ENCODE results near the gene FBH1. TPM values are rescaled to one million over a fixed set of nuclear protein-coding genes. Genes with fewer than 3 reads are reported as not detected.

Gene FBH1
- total RNA-seq, 1 donor from 2014 or later, result 71.5 TPM

GRCh38 chr10:5968037-5968680, 78.1 kb downstream of the FBH1 start:
- H3K27ac ChIP-seq (ENCODE audit: low read depth, low read length), result no peak overlapping the region
- H3K9me3 ChIP-seq (ENCODE audit: insufficient read depth, low read depth, low read length), result no peaks in the 10 kb centered on the region
- DNase-seq (ENCODE audit: low read depth) (no peak), FAIRE-seq (no peak)
- H3K36me3 Mint-ChIP-seq (ENCODE audit: low read depth, unreplicated experiment), result no peaks in the 10 kb centered on the region
- no peak overlapping the region for H3K4me3 Mint-ChIP-seq (ENCODE audit: unreplicated experiment)
- peaks cover 19% of the 10 kb centered on the region for H3K27me3 Mint-ChIP-seq (ENCODE audit: low read depth, unreplicated experiment)
- H2AFZ ChIP-seq (ENCODE audit: low read depth, low read length), result no peak overlapping the region
- H3K4me1 Mint-ChIP-seq (ENCODE audit: low read depth, unreplicated experiment), result peaks cover 2% of the 10 kb centered on the region
- H3K79me2 ChIP-seq (ENCODE audit: insufficient read depth, low read length), result no peaks in the 10 kb centered on the region
- no peak overlapping the region for H3K4me2 ChIP-seq (ENCODE audit: low read length)
- no peaks in the 10 kb centered on the region for H4K20me1 ChIP-seq (ENCODE audit: insufficient read depth, low read length)
- no peaks in the 10 kb centered on the region for H3K27me3 ChIP-seq (ENCODE audit: insufficient read depth, low read length)
- H3K9me3 Mint-ChIP-seq (ENCODE audit: unreplicated experiment), result no peaks in the 10 kb centered on the region
- H3K9ac ChIP-seq (ENCODE audit: low read length), result no peak overlapping the region
- H3K27ac Mint-ChIP-seq (ENCODE audit: unreplicated experiment), result no peak overlapping the region
- H3K36me3 ChIP-seq (ENCODE audit: insufficient read depth, low read length), result no peaks in the 10 kb centered on the region
- H3K4me1 ChIP-seq (ENCODE audit: insufficient read depth, low read length), result no peaks in the 10 kb centered on the region
- TF ChIP-seq, protein P1, sequence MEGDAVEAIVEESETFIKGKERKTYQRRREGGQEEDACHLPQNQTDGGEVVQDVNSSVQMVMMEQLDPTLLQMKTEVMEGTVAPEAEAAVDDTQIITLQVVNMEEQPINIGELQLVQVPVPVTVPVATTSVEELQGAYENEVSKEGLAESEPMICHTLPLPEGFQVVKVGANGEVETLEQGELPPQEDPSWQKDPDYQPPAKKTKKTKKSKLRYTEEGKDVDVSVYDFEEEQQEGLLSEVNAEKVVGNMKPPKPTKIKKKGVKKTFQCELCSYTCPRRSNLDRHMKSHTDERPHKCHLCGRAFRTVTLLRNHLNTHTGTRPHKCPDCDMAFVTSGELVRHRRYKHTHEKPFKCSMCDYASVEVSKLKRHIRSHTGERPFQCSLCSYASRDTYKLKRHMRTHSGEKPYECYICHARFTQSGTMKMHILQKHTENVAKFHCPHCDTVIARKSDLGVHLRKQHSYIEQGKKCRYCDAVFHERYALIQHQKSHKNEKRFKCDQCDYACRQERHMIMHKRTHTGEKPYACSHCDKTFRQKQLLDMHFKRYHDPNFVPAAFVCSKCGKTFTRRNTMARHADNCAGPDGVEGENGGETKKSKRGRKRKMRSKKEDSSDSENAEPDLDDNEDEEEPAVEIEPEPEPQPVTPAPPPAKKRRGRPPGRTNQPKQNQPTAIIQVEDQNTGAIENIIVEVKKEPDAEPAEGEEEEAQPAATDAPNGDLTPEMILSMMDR (IDR thresholded peaks at IDR 0.05; ENCODE audit: insufficient read depth, low read depth, low read length), result no peak
- no peak for TF ChIP-seq EZH2 (IDR thresholded peaks at IDR 0.05; ENCODE audit: insufficient read depth, low read length)
- H3K4me3 ChIP-seq (ENCODE audit: insufficient read depth, low read depth, low read length), result no peak overlapping the region

GRCh38 chr10:5968681-5969453, 78.8 kb downstream of the FBH1 start:
- no peak overlapping the region for H2AFZ ChIP-seq (ENCODE audit: low read depth, low read length)
- FAIRE-seq, result no peak
- no peaks in the 10 kb centered on the region for H3K79me2 ChIP-seq (ENCODE audit: insufficient read depth, low read length)
- no peaks in the 10 kb centered on the region for H3K4me1 ChIP-seq (ENCODE audit: insufficient read depth, low read length)
- H3K9me3 ChIP-seq (ENCODE audit: insufficient read depth, low read depth, low read length), result no peaks in the 10 kb centered on the region
- DNase-seq (ENCODE audit: low read depth), result no peak
- H4K20me1 ChIP-seq (ENCODE audit: insufficient read depth, low read length), result no peaks in the 10 kb centered on the region
- no peaks in the 10 kb centered on the region for H3K36me3 ChIP-seq (ENCODE audit: insufficient read depth, low read length)
- H3K27ac ChIP-seq (ENCODE audit: low read depth, low read length), result no peak overlapping the region
- H3K4me3 ChIP-seq (ENCODE audit: insufficient read depth, low read depth, low read length), result no peak overlapping the region
- TF ChIP-seq, protein P1 (IDR thresholded peaks at IDR 0.05; ENCODE audit: insufficient read depth, low read depth, low read length), result no peak
- no peak for TF ChIP-seq EZH2 (IDR thresholded peaks at IDR 0.05; ENCODE audit: insufficient read depth, low read length)
- Mint-ChIP-seq H3K27me3 (ENCODE audit: low read depth, unreplicated experiment) (peaks cover 19% of the 10 kb centered on the region), H3K27ac (ENCODE audit: unreplicated experiment) (no peak overlapping the region), H3K9me3 (ENCODE audit: unreplicated experiment) (no peaks in the 10 kb centered on the region), H3K36me3 (ENCODE audit: low read depth, unreplicated experiment) (no peaks in the 10 kb centered on the region), H3K4me1 (ENCODE audit: low read depth, unreplicated experiment) (peaks cover 2% of the 10 kb centered on the region), H3K4me3 (ENCODE audit: unreplicated experiment) (no peak overlapping the region)
- H3K4me2 ChIP-seq (ENCODE audit: low read length), result no peak overlapping the region
- H3K9ac ChIP-seq (ENCODE audit: low read length), result no peak overlapping the region
- no peaks in the 10 kb centered on the region for H3K27me3 ChIP-seq (ENCODE audit: insufficient read depth, low read length)

DNA sequence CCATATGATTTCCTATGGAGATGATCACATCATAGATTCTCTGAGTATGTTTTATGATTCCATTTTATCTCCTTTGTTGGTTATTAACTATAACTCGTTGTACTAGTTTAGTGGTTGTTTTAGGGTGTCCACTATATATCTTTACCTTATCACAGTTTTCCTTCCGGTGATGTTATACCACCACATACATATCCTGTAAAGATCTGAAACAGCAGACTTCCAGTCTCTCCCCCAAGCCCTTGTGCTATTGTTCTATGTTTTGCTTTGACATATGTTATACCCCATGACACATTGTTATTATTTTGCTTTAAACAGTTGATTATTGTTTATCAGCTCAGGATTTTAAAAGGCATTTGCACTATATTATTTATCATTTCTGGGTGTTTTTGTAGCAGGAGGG, 80.0 kb downstream of the FBH1 start:
- H3K4me2 ChIP-seq (ENCODE audit: low read length), result no peak overlapping the region
- H3K4me3 Mint-ChIP-seq (ENCODE audit: unreplicated experiment), result no peak overlapping the region
- H3K36me3 ChIP-seq (ENCODE audit: insufficient read depth, low read length), result no peaks in the 10 kb centered on the region
- H3K27ac ChIP-seq (ENCODE audit: low read depth, low read length), result no peak overlapping the region
- H2AFZ ChIP-seq (ENCODE audit: low read depth, low read length), result no peak overlapping the region
- H3K79me2 ChIP-seq (ENCODE audit: insufficient read depth, low read length), result no peaks in the 10 kb centered on the region
- H3K27ac Mint-ChIP-seq (ENCODE audit: unreplicated experiment), result no peak overlapping the region
- no peak overlapping the region for H3K9ac ChIP-seq (ENCODE audit: low read length)
- TF ChIP-seq, protein P1 (IDR thresholded peaks at IDR 0.05; ENCODE audit: insufficient read depth, low read depth, low read length), result no peak
- TF ChIP-seq EZH2 (IDR thresholded peaks at IDR 0.05; ENCODE audit: insufficient read depth, low read length), result no peak
- H3K27me3 Mint-ChIP-seq (ENCODE audit: low read depth, unreplicated experiment), result peaks cover 11% of the 10 kb centered on the region
- H4K20me1 ChIP-seq (ENCODE audit: insufficient read depth, low read length), result no peaks in the 10 kb centered on the region
- FAIRE-seq (no peak), DNase-seq (ENCODE audit: low read depth) (no peak)
- no peaks in the 10 kb centered on the region for H3K36me3 Mint-ChIP-seq (ENCODE audit: low read depth, unreplicated experiment)
- H3K4me1 Mint-ChIP-seq (ENCODE audit: low read depth, unreplicated experiment), result no peaks in the 10 kb centered on the region
- no peaks in the 10 kb centered on the region for H3K9me3 Mint-ChIP-seq (ENCODE audit: unreplicated experiment)
- no peak overlapping the region for H3K4me3 ChIP-seq (ENCODE audit: insufficient read depth, low read depth, low read length)
- H3K9me3 ChIP-seq (ENCODE audit: insufficient read depth, low read depth, low read length), result no peaks in the 10 kb centered on the region
- no peaks in the 10 kb centered on the region for H3K4me1 ChIP-seq (ENCODE audit: insufficient read depth, low read length)
- H3K27me3 ChIP-seq (ENCODE audit: insufficient read depth, low read length), result no peaks in the 10 kb centered on the region
